ENCODE data around the gene NAA25.

Gene NAA25

DNA sequence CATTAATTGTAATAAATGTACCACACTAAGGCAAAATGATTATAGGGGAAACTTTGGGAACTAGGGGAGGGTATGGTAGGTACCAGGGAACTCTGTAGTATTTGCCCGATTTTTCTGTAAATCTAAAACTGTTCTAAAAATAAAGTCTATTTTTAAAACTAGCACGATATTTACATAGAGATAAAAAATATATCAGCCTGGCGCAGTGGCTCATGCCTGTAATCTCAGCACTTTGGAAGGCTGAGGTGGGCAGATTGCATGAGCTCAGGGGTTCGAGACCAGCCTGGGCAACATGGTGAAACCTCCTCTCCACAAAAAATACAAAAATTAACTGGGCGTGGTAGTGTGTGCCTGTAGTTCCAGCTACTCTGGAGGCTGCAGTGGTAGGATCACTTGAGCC lies 128.0 kb downstream of the NAA25 start:
- DNase-seq (ENCODE audit: low read depth in 1 of 2, low spot score in 1 of 2), result no peak

- DNase-seq (ENCODE audit: low read depth in 1 of 2, low spot score in 1 of 2), result no peak
Observed at GRCh38 chr12:111978545-111978944, 130.0 kb downstream of the NAA25 start.

GRCh38 chr12:111976860-111977259 lies 131.7 kb downstream of the NAA25 start:
- no peak for DNase-seq (ENCODE audit: low read depth in 1 of 2, low spot score in 1 of 2)
